Cerebellar cortex (tissue), 1 donor: ENCODE results near the gene LZTR1.
"Not testable (repeated sequence)": the region's sequence is repeated elsewhere in the genome, so short reads cannot be mapped to it uniquely, and the experiment has no call there.

Experiments
- DNase-seq: peaks from one replicate; pipeline ENCODE4 v3.0.0-alpha.2; 2015; ENCODE audit warnings: low spot score

Gene LZTR1

DNA sequence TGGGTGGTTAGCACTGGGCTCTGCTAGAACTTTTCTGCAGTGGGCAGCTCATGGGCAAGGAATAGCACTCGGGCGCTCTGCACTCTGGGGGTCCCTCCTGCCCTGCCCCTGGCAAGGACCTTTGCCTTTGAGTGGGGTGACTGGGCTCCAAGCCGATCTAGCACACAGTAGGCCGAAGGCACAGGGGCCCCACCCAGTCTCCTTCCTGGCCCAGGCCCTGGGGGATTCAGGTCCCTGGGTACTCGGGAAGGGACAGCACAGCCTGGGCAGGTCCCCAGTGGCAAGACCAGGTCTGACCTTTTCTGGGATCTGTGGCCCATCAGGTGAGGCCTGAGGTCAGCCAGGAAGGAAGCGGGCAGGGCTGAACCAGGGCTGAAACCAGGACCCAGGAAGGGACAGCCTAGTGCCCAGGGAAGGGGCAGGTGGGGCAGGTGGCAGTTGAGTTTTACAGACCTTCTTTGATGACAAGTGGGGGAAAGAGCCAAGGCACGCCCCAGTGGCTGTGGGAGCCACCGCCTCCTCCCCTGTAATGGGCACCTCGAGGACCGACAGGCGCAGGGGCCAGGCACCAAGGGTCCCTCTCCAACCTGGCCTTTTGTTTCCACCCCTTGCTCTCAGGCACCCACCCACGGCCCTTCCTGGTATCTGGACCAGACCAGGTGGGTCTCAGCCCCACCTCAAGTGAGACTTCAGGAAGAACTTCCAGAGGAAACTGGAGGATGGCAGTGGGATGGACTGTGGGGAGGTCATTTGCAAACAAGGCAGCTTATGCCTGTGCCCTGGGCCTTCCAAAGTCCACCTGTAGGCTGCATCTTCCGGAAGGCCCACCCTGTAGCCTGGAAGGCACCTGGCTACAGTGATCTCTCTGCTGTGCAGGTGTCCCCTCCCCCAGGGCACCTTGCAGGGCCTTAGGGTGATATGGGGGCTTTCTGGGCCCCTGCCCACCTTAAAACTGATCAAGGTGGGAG is 15.9 kb upstream of the LZTR1 start:
- no peak for DNase-seq

DNA sequence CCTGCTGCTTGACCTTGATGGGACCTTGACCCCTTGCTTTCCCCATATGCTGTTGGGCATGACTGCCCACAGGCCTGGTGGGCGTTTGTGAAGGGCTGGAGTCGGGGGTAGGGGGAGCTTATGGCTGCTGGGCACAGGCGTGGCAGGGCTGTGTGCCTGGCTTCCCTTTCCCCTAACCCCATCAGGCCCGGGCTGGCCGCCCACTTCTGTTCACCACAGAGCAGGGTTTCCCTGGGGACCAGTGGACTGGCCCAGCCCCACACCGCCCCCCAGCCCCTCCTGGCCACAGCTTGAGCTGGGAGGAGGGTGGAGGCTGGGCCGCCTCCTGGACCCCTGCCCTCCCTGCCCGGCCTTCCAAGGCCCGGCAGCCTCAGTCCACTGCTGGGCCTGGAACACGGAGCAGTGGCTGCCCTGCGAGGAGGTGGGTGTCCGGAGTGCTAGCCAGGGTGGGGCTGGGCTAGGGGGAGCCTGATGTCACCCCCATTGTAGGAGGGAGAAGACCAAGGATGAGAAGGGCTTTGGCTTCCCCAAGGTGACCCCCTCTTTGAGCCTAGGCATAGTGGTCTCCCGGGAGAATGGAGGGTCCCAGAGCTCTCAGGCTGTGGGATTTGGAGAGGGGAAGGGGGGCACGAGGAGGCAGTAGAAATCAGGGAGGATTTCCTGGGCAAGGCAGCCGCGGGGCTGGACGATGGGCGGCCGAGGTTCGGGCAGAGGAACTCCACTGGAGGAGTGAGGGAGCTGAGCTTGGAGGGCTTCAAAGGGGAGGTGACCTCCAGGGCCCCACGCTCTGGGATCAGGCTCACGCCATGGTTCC is 15.0 kb upstream of the LZTR1 start, which contains the start of gene AIFM3:
TSS of gene AIFM3 (plus strand) at position 373 of the 814 bp plus-strand sequence. CDS start 690 bp downstream, outside the sequence.
- DNase-seq: no peak

DNA sequence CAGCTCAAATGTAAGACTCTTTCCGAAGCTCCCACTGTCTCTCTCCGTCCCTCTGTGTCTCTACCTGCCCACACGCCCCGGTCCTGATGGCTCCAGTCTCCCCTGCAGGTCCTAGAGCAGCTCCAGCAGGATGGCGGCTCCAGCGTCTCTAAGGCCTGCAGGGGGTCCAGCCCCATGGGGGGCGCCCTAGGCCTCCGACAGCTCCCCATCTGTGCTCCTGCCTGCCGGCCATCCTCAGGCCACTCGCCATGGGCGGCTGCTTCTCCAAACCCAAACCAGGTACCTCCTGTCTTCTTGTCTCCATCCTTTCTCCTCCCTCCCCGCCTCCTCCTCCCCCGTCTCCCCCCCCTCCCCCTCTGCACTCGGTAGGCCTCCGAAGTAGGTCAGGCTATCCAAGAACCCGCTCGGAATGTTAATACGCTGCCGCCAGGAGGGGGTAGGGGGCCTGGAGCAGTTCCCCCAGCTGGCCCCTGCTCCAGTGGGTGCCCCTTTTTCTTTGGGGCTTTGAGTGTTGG is 14.3 kb upstream of the LZTR1 start:
- DNase-seq: peak; percentile 69

DNA sequence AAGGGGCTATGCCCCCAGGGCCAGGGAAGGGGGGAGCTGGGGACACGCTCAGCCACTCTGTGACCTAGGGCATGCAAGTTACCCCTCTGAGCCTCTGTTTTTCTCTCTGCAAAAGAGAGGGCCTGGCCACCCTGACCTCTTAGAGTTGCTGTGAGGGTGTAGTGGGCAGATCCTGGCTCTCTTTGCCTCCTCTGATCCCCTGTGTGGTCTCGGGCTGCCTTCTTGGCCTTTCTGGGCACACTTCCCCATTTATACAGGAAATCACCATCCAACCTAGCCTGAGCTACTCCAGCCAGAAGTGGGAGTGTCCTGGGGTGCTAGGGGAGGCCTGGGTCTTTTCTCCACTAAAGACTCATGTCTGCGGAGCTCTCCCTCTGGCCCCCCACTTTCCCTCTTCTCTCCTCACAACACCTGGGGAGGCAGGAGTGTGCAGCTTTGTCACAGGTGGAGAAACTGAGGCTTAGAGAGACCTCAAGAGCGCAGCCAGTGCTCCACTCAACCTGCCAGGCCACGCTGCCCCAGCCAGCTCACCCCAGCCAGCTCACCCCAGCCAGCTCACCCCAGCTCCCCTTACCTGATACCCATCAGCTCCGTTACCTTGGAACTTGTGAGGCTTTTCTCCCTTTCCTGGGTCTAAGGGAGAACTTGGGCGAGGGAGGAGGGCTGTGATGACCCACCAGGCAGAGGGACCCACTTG is 13.7 kb upstream of the LZTR1 start:
- DNase-seq: no peak

DNA sequence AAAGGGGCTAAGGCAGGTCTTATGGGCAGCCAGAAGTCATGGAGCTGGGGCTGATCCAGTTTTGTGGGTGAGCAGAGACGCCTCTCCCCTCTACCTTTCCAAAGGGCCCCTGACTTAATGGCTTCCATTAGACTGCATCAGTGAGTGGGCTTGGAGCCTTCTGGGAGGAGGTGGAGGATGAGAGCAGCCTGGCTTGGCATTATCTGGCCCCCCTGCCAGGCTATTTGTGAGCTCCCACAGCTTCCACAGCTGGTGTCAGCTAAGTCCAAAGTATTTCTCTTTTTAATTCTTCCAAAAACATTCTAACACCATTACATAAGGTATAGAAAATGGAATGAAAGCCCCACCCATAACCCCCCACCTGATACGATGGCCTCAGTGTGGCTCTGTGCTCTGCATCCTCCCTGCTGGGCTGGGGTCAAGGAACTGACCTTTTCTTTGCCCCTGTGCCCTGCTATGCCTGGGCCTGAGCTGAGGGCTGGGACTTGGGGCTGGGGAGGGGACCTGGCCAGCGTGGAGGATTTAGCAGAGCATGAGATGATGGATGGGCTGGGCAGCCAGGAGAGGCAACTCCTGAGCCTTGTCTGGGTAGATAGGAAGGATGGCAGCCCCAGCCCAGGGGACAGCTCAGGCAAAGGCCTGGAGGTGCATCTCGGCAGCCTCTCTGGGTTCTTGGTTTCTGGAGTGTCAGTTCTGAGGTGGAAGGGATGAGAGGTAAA is 11.0 kb upstream of the LZTR1 start:
- peak; percentile 69 for DNase-seq

DNA sequence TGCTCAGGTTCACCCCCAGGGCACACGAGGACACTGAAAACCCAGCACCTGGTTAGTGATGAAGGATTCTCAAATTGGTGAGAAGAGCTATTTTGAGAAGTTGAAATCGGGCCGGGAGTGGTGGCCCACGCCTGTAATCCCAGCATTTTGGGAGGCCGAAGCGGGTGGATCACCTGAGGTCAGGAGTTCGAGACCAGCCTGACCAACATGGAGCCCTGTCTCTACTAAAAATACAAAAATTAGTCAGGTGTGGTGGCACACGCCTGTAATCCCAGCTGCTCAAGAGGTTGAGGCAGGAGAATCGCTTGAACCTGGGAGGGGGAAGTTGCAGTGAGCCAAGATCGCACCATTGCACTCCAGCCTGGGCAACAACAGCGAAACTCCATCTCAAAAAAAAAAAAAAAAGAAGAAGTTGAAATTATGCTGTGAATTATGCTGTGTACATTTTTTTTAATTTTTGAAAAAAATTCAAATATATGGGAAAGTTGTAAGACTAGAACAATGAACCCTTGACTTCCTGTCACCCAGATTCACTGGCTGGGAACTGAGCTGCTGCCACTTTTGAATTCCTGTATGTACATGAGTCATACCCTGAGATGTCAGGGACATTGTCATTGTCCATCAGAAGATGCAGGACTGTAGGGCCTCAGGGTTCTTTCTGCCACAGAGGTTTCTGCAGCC is 9.9 kb upstream of the LZTR1 start:
- not testable (repeated sequence) for DNase-seq

DNA sequence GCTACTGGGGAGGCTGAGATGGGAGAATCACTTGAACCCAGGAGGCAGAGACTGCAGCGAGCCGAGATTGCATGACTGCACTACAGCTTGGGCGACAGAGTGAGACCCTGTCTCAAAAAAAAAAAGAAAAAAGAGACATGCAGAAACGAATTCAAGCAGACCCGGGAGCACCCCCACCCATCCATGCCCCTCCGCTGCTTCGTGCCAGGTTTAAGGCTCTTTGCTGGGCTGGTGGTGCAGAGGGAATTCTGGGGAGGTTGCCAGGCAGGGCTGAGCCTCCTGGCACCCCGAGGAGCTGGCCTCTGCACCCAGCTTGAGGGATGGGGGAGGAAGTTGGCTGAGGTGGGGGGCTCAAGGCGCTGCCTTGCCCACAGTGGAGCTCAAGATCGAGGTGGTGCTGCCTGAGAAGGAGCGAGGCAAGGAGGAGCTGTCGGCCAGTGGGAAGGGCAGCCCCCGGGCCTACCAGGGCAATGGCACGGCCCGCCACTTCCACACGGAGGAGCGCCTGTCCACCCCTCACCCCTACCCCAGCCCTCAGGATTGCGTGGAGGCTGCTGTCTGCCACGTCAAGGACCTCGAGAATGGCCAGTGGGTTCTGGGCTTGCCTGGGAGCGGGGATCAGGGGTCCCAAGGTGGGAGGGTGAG is 9.0 kb upstream of the LZTR1 start:
- DNase-seq: no peak

DNA sequence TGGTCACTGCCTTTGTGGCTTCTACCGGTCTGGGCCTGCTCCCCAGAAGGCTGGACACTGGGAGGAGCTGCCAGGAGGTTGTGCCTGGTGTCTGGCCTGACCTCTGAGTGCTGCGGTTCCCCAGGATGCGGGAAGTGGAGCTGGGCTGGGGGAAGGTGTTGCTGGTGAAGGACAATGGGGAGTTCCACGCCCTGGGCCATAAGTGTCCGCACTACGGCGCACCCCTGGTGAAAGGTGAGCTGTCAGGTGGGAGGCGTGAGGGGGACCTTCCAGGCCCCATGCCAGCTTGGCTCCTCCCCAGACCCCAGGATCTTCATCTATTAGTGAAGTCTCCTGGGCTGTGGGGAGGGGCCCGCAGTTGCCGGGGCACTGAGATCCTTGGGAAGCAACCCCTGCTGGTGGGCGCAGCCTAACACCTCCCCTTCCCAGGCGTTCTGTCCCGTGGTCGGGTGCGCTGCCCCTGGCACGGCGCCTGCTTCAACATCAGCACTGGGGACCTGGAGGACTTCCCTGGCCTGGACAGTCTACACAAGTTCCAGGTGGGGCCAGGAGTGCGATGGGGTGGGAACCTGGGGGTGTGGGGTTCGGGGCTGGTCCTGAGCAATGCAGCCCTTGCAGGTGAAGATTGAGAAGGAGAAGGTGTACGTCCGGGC is 8.3 kb upstream of the LZTR1 start:
- DNase-seq: no peak

DNA sequence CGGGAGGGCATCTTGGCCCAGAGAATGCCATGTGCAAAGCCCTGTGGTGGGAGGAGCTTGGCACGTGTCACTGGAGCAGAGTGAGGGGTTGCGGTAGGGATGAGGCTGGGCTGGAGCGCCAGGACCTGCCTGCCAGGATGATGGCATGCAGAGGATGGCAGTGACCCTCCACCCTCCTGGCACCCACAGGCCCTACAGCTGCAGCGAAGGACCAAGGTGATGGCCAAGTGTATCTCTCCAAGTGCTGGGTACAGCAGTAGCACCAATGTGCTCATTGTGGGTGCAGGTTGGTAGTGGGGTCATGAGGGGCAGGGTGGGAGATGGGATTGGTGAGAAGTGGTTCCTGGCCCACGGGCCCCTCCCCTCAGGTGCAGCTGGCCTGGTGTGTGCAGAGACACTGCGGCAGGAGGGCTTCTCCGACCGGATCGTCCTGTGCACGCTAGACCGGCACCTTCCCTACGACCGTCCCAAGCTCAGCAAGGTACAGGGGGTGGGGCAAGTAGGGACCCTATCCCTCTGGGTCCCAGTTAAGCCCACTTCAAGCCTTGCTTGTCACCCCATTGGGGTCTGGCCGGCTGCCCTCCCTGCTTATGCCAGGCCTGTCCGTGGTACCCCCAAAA is 7.7 kb upstream of the LZTR1 start:
- DNase-seq: no peak

DNA sequence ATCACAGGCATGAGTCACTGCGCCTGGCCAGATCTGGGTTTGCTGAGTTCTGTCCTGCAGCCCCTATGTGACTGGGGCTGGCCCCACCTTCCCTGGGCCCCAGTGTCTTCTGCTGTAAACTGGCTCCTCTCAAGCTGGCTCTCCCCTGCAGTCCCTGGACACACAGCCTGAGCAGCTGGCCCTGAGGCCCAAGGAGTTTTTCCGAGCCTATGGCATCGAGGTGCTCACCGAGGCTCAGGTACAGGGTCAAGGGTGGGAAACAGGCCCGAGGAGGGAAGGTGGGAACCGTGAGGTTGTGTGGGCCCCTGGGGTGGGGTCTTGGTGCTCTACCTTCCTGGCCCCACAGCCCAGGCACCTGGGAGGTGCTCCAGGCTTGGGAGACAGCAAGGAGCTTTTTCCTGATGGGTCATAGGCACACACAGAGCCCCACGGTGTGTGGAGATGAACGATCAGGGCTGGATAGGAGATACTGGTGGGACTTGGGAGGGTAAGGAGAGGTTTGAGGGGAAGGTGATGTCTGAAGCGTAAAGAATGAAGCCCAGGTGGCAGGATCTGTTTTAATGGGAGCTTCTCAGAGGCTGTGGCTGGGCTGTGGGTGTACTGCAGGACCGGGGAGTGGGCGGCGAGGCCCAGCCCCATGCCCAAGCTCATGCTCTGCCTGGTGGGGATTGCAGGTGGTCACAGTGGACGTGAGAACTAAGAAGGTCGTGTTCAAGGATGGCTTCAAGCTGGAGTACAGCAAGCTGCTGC is 6.4 kb upstream of the LZTR1 start:
- no peak for DNase-seq

DNA sequence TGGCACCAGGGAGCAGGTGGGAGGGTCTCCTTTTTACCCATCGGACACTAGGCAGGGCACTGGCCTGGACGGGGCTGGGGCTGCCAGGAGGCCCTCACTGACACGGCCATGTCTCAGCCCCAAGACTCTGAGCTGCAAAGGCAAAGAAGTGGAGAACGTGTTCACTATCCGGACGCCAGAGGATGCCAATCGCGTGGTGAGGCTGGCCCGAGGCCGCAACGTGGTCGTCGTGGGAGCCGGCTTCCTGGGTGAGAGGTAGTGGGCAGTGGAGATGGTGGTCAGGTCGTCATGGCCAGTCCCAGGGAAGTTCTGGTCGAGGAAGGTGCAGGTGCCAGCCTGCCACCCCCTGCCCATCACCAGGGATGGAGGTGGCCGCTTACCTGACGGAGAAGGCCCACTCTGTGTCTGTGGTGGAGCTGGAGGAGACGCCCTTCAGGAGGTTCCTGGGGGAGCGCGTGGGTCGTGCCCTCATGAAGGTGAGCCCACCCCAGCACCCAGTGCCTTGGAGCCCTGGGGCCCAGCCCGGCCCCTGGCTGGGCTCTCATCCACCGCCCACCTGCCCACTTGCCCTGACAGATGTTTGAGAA is 5.7 kb upstream of the LZTR1 start:
- no peak for DNase-seq

DNA sequence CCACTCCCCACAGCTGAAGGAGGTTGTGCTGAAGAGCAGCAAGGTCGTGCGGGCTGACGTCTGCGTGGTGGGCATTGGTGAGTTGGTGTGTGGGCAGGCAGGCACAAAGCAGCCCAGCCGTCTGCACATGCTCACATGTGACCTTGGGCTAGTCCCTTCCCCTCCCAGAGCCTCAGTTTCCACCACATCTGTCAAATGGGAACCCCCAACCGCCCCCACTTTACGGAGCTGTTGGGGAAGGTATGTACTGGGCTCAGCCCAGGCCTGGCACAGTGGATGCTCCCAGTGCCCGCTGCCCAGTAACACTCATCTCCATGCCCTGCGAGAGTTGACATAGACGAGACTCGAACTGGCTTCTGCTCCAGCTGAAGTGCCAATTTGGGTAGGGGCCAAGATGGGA is 5.1 kb upstream of the LZTR1 start:
- no peak for DNase-seq

DNA sequence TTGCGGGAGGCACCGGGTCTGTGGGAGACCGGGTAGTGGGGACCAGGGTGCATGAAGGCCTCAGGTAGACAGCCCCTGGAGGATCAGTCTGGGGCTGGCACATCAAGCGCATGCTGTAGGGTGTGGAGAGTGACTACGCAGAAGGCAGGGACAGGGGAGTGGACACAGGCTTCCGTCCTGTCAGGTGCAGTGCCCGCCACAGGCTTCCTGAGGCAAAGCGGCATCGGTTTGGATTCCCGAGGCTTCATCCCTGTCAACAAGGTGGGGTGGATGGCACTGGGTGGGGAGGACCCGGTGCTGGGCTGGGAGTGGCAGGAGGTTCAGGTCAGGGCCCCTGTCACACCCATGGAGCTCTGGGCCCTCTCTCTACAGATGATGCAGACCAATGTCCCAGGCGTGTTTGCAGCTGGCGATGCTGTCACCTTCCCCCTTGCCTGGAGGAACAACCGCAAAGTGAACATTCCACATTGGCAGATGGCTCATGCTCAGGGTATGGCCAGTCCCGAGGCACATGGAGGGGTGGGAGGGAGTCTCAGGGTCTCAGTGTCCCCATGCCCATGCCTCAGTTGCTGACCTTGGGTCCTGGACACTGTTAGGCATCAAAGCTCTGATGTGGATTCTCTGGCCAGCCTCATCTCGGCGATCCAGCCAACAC is 4.5 kb upstream of the LZTR1 start:
- DNase-seq: no peak

DNA sequence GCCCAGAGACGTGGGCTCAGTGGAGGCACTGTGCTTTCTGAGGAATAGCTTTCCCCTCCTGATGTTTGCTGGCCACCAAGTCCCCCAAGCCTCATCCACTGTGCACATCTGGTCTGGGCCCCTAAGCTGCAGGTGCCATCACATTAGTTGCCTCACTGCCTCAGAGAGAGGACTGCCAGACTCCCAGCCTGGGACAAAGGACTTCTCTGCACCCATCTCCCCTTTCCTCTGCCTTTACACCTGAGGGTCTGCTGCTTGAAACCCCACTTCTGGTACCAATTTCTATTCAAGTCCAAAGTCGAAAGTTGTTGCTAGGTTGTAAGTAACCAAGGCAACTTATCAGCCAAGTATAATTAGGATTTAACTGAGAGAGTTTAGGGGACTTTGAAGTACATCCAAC is 3.7 kb upstream of the LZTR1 start:
- DNase-seq: no peak

DNA sequence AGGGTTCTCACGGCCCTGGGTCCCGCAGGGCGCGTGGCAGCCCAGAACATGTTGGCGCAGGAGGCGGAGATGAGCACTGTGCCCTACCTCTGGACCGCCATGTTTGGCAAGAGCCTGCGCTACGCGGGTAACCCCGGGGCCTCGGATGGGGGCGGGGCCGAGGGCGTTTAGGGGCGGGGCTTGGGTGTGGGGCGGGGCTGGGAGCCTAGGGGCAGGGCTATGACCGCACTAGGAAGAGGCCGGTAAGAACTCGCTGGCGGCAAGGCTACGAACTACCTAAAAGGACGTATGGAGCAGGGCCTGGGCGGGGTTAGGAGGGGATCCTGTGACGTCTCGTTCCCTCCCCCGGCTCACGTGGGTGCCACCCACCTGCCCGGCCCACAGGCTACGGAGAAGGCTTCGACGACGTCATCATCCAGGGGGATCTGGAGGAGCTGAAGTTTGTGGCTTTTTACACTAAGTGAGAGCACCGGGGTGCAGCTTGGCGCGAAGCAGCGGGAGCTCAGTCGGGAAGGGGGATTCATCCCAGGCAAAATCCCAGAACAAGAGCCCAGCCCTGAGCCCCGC is 2.8 kb upstream of the LZTR1 start:
- no peak for DNase-seq

DNA sequence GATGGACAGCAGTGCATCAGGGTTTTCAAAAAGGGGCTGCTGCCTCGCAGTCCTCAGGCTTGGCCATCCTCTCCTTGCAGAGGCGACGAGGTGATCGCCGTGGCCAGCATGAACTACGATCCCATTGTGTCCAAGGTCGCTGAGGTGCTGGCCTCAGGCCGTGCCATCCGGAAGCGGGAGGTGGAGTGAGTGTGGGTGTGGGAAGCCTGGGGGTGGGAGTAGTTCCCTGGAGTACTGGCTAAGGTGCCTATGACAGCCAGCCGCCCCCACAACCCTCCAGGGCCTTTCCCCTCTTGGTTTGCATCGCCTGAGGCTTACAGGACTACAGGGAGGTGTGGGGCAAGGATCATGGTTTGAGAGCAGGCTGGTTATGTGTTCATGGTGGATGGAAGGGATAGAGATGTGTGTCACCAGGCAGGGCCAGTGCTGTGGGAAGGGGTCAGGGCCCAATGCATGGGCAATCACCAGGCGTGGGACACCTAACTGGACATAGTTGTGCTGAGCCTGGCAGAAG is 2.1 kb upstream of the LZTR1 start:
- no peak for DNase-seq

DNA sequence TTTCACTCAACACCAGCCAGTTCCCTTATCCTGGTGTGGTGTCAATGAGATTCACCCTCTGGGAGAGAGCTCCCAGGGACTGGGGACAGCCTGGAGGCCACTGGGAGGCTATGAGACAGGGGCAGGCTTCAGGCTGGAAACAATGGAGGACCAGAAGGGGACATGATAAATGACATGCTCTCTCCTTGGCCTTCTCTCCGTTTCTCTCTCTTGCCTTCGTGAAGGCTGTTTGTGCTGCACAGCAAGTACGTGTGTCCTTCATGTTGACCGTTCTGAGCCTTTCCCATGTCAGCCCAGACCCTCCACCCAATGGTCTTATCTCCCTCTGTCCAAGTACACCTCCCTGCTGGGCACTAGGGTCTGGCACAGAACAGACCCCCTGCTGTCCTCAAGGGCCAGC is 1.6 kb upstream of the LZTR1 start:
- DNase-seq: no peak
